GM12878 (cell line): ENCODE results near the gene CGB2.

ENCODE experiments used
- CTCF ChIP-seq, 3 experiments: IDR thresholded peaks in 2 of 3; conservative IDR thresholded peaks in 1 of 3; 2 replicates each; pipeline ENCODE4 v1.5.1; 2011; ENCODE audit warnings: low read depth in 3 of 3, low read length in 3 of 3, mild to moderate bottlenecking in 3 of 3, control low read depth in 2 of 3, moderate library complexity in 2 of 3, inconsistent platforms in 1 of 3, mixed read lengths in 1 of 3; ENCODE audit not compliant: control insufficient read depth in 2 of 3, insufficient read depth in 1 of 3; ENCODE audit errors: extremely low read depth in 1 of 3
- MTA3 ChIP-seq: IDR thresholded peaks from 2 replicates; pipeline ENCODE4 v1.6.1; 2012; ENCODE audit warnings: low read length, inconsistent platforms, borderline replicate concordance
- MXI1 ChIP-seq: fragments of 150-350 bp; IDR thresholded peaks from 2 replicates; pipeline ENCODE4 v1.6.1; 2011; ENCODE audit warnings: low read depth, mild to moderate bottlenecking, inconsistent platforms, low read length, improper control_type of control experiment
- NFYA ChIP-seq: IDR thresholded peaks from 2 replicates; pipeline ENCODE4 v1.6.1; 2011; ENCODE audit warnings: low read depth, mild to moderate bottlenecking, low read length, improper control_type of control experiment, borderline replicate concordance
- RCOR1 ChIP-seq: conservative IDR thresholded peaks from 2 replicates; pipeline ENCODE4 v1.6.1; 2012; ENCODE audit warnings: low read depth, low read length, improper control_type of control experiment

GRCh38 chr19:49056101-49056901 is 24.6 kb downstream of the CGB2 start:
- TF ChIP-seq RCOR1 (no peak), MTA3 (no peak), NFYA (no peak), CTCF (IDR thresholded peaks at IDR 0.05 in 2 of 3, conservative IDR thresholded peaks at IDR 0.05 in 1 of 3; ENCODE audit: control insufficient read depth in 2 of 3, extremely low read depth in 1 of 3, insufficient read depth in 1 of 3, low read depth in 3 of 3, low read length in 3 of 3) (peak in 2 of 3 experiments; percentile 14 to 20; a peak in 2 of 6 replicates), MXI1 (no peak)
